NT2/D1 (cell line): Measurements from ENCODE around the gene ENTHD1.

Source experiments
- SUZ12 ChIP-seq: IDR thresholded peaks from 2 replicates; pipeline ENCODE4 v1.6.1; 2011; ENCODE audit not compliant: insufficient read length, insufficient read depth; ENCODE audit errors: extremely low read depth
- YY1 ChIP-seq: IDR thresholded peaks from 2 replicates; pipeline ENCODE4 v1.6.1; 2011; ENCODE audit not compliant: insufficient read length, insufficient read depth

DNA sequence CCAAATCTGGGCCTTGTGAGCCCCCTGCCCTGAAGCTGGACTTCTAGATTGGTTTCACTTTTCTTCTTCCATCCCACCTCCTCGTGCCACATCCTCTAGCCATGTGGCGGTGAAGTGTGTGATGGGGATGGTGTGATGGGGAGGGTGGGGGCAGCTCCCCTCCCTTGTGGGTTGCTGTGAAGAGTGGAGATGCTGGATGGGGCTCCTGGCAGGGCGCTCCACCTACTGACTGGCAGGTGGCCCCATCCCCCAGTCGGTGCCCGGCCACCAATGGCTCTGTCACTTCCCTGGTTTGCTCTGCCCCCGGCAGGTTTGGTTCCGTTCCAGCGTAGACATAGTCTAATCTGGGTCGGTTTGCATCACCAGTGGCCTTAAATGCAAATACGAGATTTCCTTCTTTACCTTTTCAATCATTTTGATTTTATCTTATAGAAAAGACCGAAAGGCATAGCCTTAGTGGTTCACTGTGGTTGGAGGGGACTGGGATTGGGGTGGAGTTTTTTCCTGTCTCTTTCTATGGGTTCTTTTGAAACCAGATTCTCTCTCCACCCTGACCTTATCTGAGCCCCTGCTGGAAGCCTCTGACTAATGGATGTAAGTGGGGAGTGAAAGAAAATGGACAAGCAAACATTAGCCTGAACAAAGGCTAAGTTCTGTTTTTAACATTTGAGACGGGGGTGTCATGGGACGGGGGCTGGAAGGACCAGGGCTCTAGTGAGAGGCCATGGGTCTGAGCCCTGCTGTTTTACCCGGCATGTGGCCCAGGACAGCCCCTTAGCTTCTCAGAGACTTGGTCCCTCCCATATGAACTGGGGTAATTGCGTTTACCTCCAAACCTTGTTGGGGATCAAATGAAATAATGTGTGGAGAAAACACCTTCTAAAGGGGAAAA, 173.8 kb downstream of the ENTHD1 start:
- TF ChIP-seq SUZ12, result no peak
- no peak for TF ChIP-seq YY1
